OCI-LY7 (cell line): Measurements from ENCODE around the gene TMEM126A. TPM values are rescaled to one million over a fixed set of nuclear protein-coding genes. Genes with fewer than 3 reads are reported as not detected.
A peak's percentile ranks its signal among the peaks of the same experiment; 100 is the strongest.

Experiments
- BruUV-seq: library from RNA; stranded (reverse); fragments of 400-500 nt; replicated peaks from 2 replicates; lab custom pipeline; 2021; lab: Mats Ljungman, UMichigan
- CTCF ChIA-PET: fragments of 300-600 bp; sonication (Branson Sonifier 250); formaldehyde crosslinking; loops from one replicate; lab custom pipeline; 2022; ENCODE audit warnings: antibody characterized with exemption; ENCODE audit not compliant: unreplicated experiment; lab: Charles Lee
- POLR2A ChIA-PET: fragments of 300-600 bp; sonication (Branson Sonifier 250); formaldehyde crosslinking; loops from one replicate; lab custom pipeline; 2022; ENCODE audit warnings: antibody characterized with exemption; lab: Charles Lee
- DNase-seq: peaks from one replicate; pipeline ENCODE4 v3.0.0-alpha.2; 2015; ENCODE audit warnings: low spot score
- H2AFZ ChIP-seq: fragments of 200-600 bp; sonication (generic), shearing (Covaris generic); 2 replicates; pipeline ENCODE4 v1.6.1; 2014; ENCODE audit warnings: mild to moderate bottlenecking, antibody characterized with exemption, low read length, moderate library complexity
- H3K27ac ChIP-seq: fragments of 200-600 bp; sonication (generic); 2 replicates; pipeline ENCODE4 v1.5.1; 2014; ENCODE audit warnings: mixed run types, low read depth, mild to moderate bottlenecking, moderate library complexity, low read length, inconsistent platforms; ENCODE audit not compliant: poor library complexity, severe bottlenecking
- H3K36me3 ChIP-seq: fragments of 200-600 bp; sonication (generic); 2 replicates; pipeline ENCODE4 v1.6.1; 2014; ENCODE audit warnings: mild to moderate bottlenecking, antibody characterized with exemption, low read length, moderate library complexity, mixed read lengths; ENCODE audit not compliant: insufficient read depth
- H3K4me1 ChIP-seq: fragments of 200-600 bp; sonication (generic); 2 replicates; pipeline ENCODE4 v1.5.1; 2014; ENCODE audit warnings: mild to moderate bottlenecking, low read length; ENCODE audit not compliant: insufficient read depth, poor library complexity, severe bottlenecking
- H3K4me2 ChIP-seq: fragments of 200-600 bp; sonication (generic); 2 replicates; pipeline ENCODE4 v1.6.1; 2014; ENCODE audit warnings: mild to moderate bottlenecking, low read length
- H3K4me3 ChIP-seq: fragments of 200-600 bp; sonication (generic); 2 replicates; pipeline ENCODE4 v1.5.1; 2014; ENCODE audit warnings: mild to moderate bottlenecking, low read depth, low read length; ENCODE audit not compliant: poor library complexity, severe bottlenecking
- H3K79me2 ChIP-seq: fragments of 200-600 bp; sonication (generic); 2 replicates; pipeline ENCODE4 v1.6.1; 2016; ENCODE audit warnings: low read depth, mild to moderate bottlenecking, low read length, moderate library complexity, mixed read lengths; ENCODE audit not compliant: insufficient read depth
- H3K9me2 ChIP-seq: fragments of 200-600 bp; sonication (generic); 2 replicates; pipeline ENCODE4 v1.6.1; 2016; ENCODE audit warnings: mild to moderate bottlenecking, low read length, mixed read lengths; ENCODE audit not compliant: insufficient read depth
- H3K9me3 ChIP-seq: fragments of 200-600 bp; sonication (generic); 2 replicates; pipeline ENCODE4 v1.6.1; 2014; ENCODE audit warnings: mild to moderate bottlenecking, mixed run types, low read length, mixed read lengths
- H4K20me1 ChIP-seq: fragments of 200-600 bp; sonication (generic); 2 replicates; pipeline ENCODE4 v1.6.1; 2014; ENCODE audit warnings: mild to moderate bottlenecking, antibody characterized with exemption, low read length, moderate library complexity, mixed read lengths; ENCODE audit not compliant: insufficient read depth
- CTCF ChIP-seq: fragments of 200-600 bp; sonication (generic); conservative IDR thresholded peaks from 2 replicates; pipeline ENCODE4 v1.5.1; 2014; ENCODE audit warnings: mild to moderate bottlenecking, antibody characterized with exemption, low read length, moderate library complexity, mixed read lengths
- EZH2phosphoT487 ChIP-seq: fragments of 200-600 bp; sonication (generic); IDR thresholded peaks from 2 replicates; pipeline ENCODE4 v1.6.1; 2018; ENCODE audit warnings: low read depth, borderline replicate concordance, mild to moderate bottlenecking, mixed run types, antibody characterized with exemption, low read length, moderate library complexity, mixed read lengths
- intact Hi-C: fragments of 100-400 bp; cut with micrococcal nuclease; formaldehyde crosslinking; loops from one replicate; pipeline ENCODE4 v1.10.0; 2022; ENCODE audit not compliant: unreplicated experiment
- total RNA-seq, 2 experiments: library from RNA; depleted of rRNA in 1 of 2; stranded (reverse); fragments of >200 nt in 1 of 2; shearing (Covaris generic) in 1 of 2; gene quantifications; 2 replicates each; pipeline ENCODE4 v1.2.3, GENCODE V29; 2014 to 2022

The TMEM126A gene
- total RNA-seq, 2 experiments from 2014 or later, result 16.8 to 25.6 TPM

DNA sequence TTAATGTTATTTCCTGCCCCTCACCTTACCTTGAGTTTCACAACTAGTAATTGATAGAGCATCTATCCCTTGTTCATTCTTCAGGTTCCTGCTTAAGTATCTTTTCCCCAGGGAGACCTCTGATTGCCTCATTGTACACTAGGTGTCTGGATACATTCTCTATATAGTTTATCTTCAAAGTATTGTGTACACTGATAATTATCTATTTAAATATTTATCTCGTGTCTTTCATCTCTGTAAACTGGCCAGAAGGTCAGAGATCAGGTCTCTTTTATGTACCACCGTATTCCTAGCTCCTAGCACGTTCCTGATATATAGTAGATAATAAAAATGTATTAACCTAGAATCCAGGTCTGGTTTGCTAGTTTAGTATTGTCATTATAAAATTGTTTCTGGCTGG, 13.0 kb upstream of the TMEM126A start:
- no TSS peak for BruUV-seq
- Histone ChIP-seq H3K79me2 (peaks cover 41% of the 10 kb centered on the region), H3K36me3 (peaks cover 90% of the 10 kb centered on the region), H3K4me2 (no peak overlapping the region), H3K4me3 (no peak overlapping the region), H3K9me2 (no peaks in the 10 kb centered on the region), H3K9me3 (no peaks in the 10 kb centered on the region), H2AFZ (no peak overlapping the region), H3K4me1 (peaks cover 8% of the 10 kb centered on the region), H4K20me1 (no peaks in the 10 kb centered on the region), H3K27ac (no peak overlapping the region)
- ChIA-PET POLR2A (interaction anchor here (0.6 to 6.0 kb wide), 2 partner anchors 12 to 880 kb away, joined by 4 to 54 read pairs; partner anchors contain the start of gene TMEM126A), CTCF (no interaction called here)
- intact Hi-C loops, result no loop called here
- TF ChIP-seq EZH2phosphoT487, result no peak
- TF ChIP-seq CTCF, result no peak
- DNase-seq, result no peak

DNA sequence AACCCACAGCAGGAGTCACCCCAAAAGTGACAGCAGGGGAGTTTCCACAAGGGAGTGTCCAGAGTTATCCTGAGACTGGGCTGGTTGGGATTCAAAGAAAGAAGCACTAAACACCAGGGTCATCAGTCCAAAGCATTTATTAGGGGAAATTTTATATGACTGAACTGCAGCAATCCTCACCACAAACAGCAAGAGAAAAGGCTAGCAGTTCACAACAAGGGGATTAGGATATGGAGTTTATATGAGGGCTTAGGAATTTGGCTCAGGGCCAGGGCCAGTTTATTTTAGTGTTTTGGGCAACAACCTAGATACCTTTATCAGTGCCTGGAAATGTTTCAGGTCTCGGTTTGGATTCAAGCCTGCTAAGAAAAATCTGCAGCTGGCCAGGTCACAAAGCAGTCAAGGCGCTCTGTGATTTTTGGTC, 4.6 kb upstream of the TMEM126A start:
- no peak for TF ChIP-seq CTCF
- no peak for TF ChIP-seq EZH2phosphoT487
- peaks cover 18% of the 10 kb centered on the region for H3K36me3 ChIP-seq
- no peak overlapping the region for H3K27ac ChIP-seq
- H3K4me2 ChIP-seq, result no peak overlapping the region
- peaks cover 17% of the 10 kb centered on the region for H3K4me1 ChIP-seq
- DNase-seq, result no peak
- POLR2A ChIA-PET, result no interaction called here
- no TSS peak for BruUV-seq
- CTCF ChIA-PET, result no interaction called here
- H2AFZ ChIP-seq, result no peak overlapping the region
- peaks cover 10% of the 10 kb centered on the region; the same call in 1 of the 2 replicates for H3K79me2 ChIP-seq
- no peaks in the 10 kb centered on the region for H3K9me2 ChIP-seq
- no peaks in the 10 kb centered on the region; the same call in 1 of the 2 replicates for H3K9me3 ChIP-seq
- H3K4me3 ChIP-seq, result no peak overlapping the region
- H4K20me1 ChIP-seq, result no peaks in the 10 kb centered on the region
- intact Hi-C loops, result no loop called here

GRCh38 chr11:85647078-85647477, 689 bp upstream of the TMEM126A start:
- Histone ChIP-seq H3K4me3 (peak overlapping the region; percentile 74), H4K20me1 (no peaks in the 10 kb centered on the region), H3K4me1 (peaks cover 33% of the 10 kb centered on the region), H3K36me3 (peaks cover 16% of the 10 kb centered on the region; the same call in 1 of the 2 replicates), H2AFZ (peak overlapping the region; percentile 86), H3K79me2 (peaks cover 30% of the 10 kb centered on the region; the same call in 1 of the 2 replicates), H3K27ac (peak overlapping the region; percentile 72), H3K4me2 (peak overlapping the region; percentile 81), H3K9me3 (no peaks in the 10 kb centered on the region; the same call in 1 of the 2 replicates), H3K9me2 (no peaks in the 10 kb centered on the region)
- CTCF ChIA-PET, result interaction anchor here (0.9 to 1.6 kb wide), 5 partner anchors 9 to 19 kb away, joined by 4 to 5 read pairs (median 4); partner anchors contain the start of genes DLG2 and TMEM126B
- intact Hi-C loops, result loop anchor here (1.0 to 5.0 kb wide), 2 partner anchors 17 to 420 kb away; partner anchors contain the start of gene PICALM
- BruUV-seq, result no TSS peak
- DNase-seq, result no peak
- TF ChIP-seq EZH2phosphoT487, result no peak
- no peak for TF ChIP-seq CTCF
- POLR2A ChIA-PET, result interaction anchor here (0.6 to 7.4 kb wide), 10 partner anchors 11 to 653 kb away, joined by 3 to 94 read pairs (median 5); partner anchors contain the start of genes CREBZF, DLG2 and TMEM126B
